Brain pericyte (primary cell): ENCODE measurements around the gene UGT1A10.

Experiments
- DNase-seq: peaks from one replicate; pipeline ENCODE4 v3.0.0-alpha.2; 2012; ENCODE audit warnings: low read depth, low spot score

UGT1A10 gene

GRCh38 chr2:233822101-233822771 lies 186.0 kb downstream of the UGT1A10 start:
- no peak for DNase-seq
